ENCODE data around the gene C2orf81. TPM values are rescaled to one million over a fixed set of nuclear protein-coding genes. Genes with fewer than 3 reads are reported as not detected.

Gene C2orf81
- total RNA-seq, 1 experiment from 2014 or later: 0.43 TPM

- DNase-seq: no peak
- no peak overlapping the region for H3K27ac ChIP-seq
- H3K4me3 ChIP-seq: no peak overlapping the region
These were observed 45.6 kb downstream of the C2orf81 start for GRCh38 chr2:74375838-74376237.

GRCh38 chr2:74374509-74375205 lies 46.8 kb downstream of the C2orf81 start:
- H3K27me3 ChIP-seq: no peaks in the 10 kb centered on the region
- no peak for DNase-seq
- H3K27ac ChIP-seq: no peak overlapping the region
- H3K4me1 ChIP-seq: no peaks in the 10 kb centered on the region
- H3K36me3 ChIP-seq: peaks cover 17% of the 10 kb centered on the region
- no peaks in the 10 kb centered on the region for H3K9me3 ChIP-seq (replicated peaks)
- H3K4me3 ChIP-seq: no peak overlapping the region

More at GRCh38 chr2:74375838-74376237, 45.6 kb downstream of the C2orf81 start:
- Histone ChIP-seq H3K27me3 (no peaks in the 10 kb centered on the region), H3K4me1 (no peaks in the 10 kb centered on the region; the same call in 1 of the 2 replicates), H3K36me3 (peaks cover 9% of the 10 kb centered on the region), H3K9me3 (replicated peaks) (no peaks in the 10 kb centered on the region)

GRCh38 chr2:74373985-74374384 lies 47.4 kb downstream of the C2orf81 start:
- H3K27me3 ChIP-seq: no peaks in the 10 kb centered on the region
- H3K4me1 ChIP-seq: no peaks in the 10 kb centered on the region
- no peak for DNase-seq
- H3K9me3 ChIP-seq (replicated peaks): no peaks in the 10 kb centered on the region
- peaks cover 22% of the 10 kb centered on the region for H3K36me3 ChIP-seq
- no peak overlapping the region for H3K27ac ChIP-seq
- no peak overlapping the region for H3K4me3 ChIP-seq

- H3K9me3 ChIP-seq (replicated peaks): no peaks in the 10 kb centered on the region
- H3K27me3 ChIP-seq: no peaks in the 10 kb centered on the region
- H3K4me3 ChIP-seq: no peak overlapping the region
- no peaks in the 10 kb centered on the region for H3K4me1 ChIP-seq
- peak in 1 of 2 experiments; percentile 22 for DNase-seq
- H3K27ac ChIP-seq: no peak overlapping the region
- peaks cover 30% of the 10 kb centered on the region for H3K36me3 ChIP-seq
These were observed 48.2 kb downstream of the C2orf81 start for GRCh38 chr2:74373221-74373676.

GRCh38 chr2:74372674-74373073 lies 48.7 kb downstream of the C2orf81 start:
- DNase-seq: no peak
- no peaks in the 10 kb centered on the region for H3K27me3 ChIP-seq
- peaks cover 34% of the 10 kb centered on the region for H3K36me3 ChIP-seq
- no peaks in the 10 kb centered on the region for H3K9me3 ChIP-seq (replicated peaks)
- no peak overlapping the region for H3K27ac ChIP-seq
- no peak overlapping the region for H3K4me3 ChIP-seq
- no peaks in the 10 kb centered on the region for H3K4me1 ChIP-seq

- H3K27ac ChIP-seq: no peak overlapping the region
- no peaks in the 10 kb centered on the region for H3K9me3 ChIP-seq (replicated peaks)
- no peak overlapping the region for H3K4me3 ChIP-seq
- no peak for DNase-seq
- peaks cover 38% of the 10 kb centered on the region for H3K36me3 ChIP-seq
- no peaks in the 10 kb centered on the region for H3K4me1 ChIP-seq
- no peaks in the 10 kb centered on the region for H3K27me3 ChIP-seq
These were observed 50.0 kb downstream of the C2orf81 start for GRCh38 chr2:74371421-74371820.

GRCh38 chr2:74369976-74370375 lies 51.4 kb downstream of the C2orf81 start:
- no peak for DNase-seq
- H3K4me1 ChIP-seq: no peaks in the 10 kb centered on the region
- H3K9me3 ChIP-seq (replicated peaks): no peaks in the 10 kb centered on the region
- H3K4me3 ChIP-seq: no peak overlapping the region
- H3K36me3 ChIP-seq: peaks cover 47% of the 10 kb centered on the region
- no peak overlapping the region for H3K27ac ChIP-seq
- no peaks in the 10 kb centered on the region for H3K27me3 ChIP-seq

GRCh38 chr2:74368499-74368898 lies 52.9 kb downstream of the C2orf81 start:
- DNase-seq: no peak
- Histone ChIP-seq H3K36me3 (peaks cover 59% of the 10 kb centered on the region), H3K4me3 (no peak overlapping the region), H3K27ac (no peak overlapping the region), H3K4me1 (no peaks in the 10 kb centered on the region), H3K9me3 (replicated peaks) (no peaks in the 10 kb centered on the region), H3K27me3 (no peaks in the 10 kb centered on the region)

- H3K4me3 ChIP-seq: no peak overlapping the region
- no peaks in the 10 kb centered on the region for H3K4me1 ChIP-seq
- H3K36me3 ChIP-seq: peaks cover 63% of the 10 kb centered on the region
- no peaks in the 10 kb centered on the region for H3K9me3 ChIP-seq (replicated peaks)
- no peak overlapping the region for H3K27ac ChIP-seq
- H3K27me3 ChIP-seq: no peaks in the 10 kb centered on the region
- no peak for DNase-seq
These were observed 53.6 kb downstream of the C2orf81 start for GRCh38 chr2:74367789-74368188.

- Histone ChIP-seq H3K4me3 (no peak overlapping the region), H3K36me3 (peaks cover 69% of the 10 kb centered on the region), H3K27me3 (no peaks in the 10 kb centered on the region), H3K4me1 (no peaks in the 10 kb centered on the region), H3K27ac (no peak overlapping the region), H3K9me3 (replicated peaks) (no peaks in the 10 kb centered on the region)
- DNase-seq: no peak
These were observed 55.4 kb downstream of the C2orf81 start for GRCh38 chr2:74366036-74366435.

GRCh38 chr2:74364533-74365505 lies 56.6 kb downstream of the C2orf81 start:
- no peak for DNase-seq

More at GRCh38 chr2:74364533-74365505, 56.6 kb downstream of the C2orf81 start:
- Histone ChIP-seq H3K9me3 (replicated peaks) (no peaks in the 10 kb centered on the region), H3K36me3 (peaks cover 63% of the 10 kb centered on the region), H3K27me3 (no peaks in the 10 kb centered on the region), H3K27ac (no peak overlapping the region), H3K4me3 (no peak overlapping the region), H3K4me1 (no peaks in the 10 kb centered on the region)

Other genes starting within 250 kb of the C2orf81 start
- 175 and 185 TPM in 2 replicates for gene MOB1A, start 242.7 kb downstream of the C2orf81 start, total RNA-seq (2014; rRNA removed; shearing (Covaris generic))
- 210 and 236 TPM in 2 replicates for gene MTHFD2, start 223.0 kb downstream of the C2orf81 start, total RNA-seq (2014; rRNA removed; shearing (Covaris generic))
- gene SLC4A5, start 78.2 kb downstream of the C2orf81 start, total RNA-seq (2014; rRNA removed; shearing (Covaris generic)): 0.08 TPM in 1 of 2 replicates, not detected in the other
- gene DCTN1, start 41.3 kb downstream of the C2orf81 start, total RNA-seq (2014; rRNA removed; shearing (Covaris generic)): 113 TPM in 2 replicates
- gene WDR54, start 111 bp upstream of the C2orf81 start, total RNA-seq (2014; rRNA removed; shearing (Covaris generic)): 28.3 and 33.1 TPM in 2 replicates
- 47.4 and 50.4 TPM in 2 replicates for gene RTKN, start 20.3 kb upstream of the C2orf81 start, total RNA-seq (2014; rRNA removed; shearing (Covaris generic))
- 9.0 and 14.2 TPM in 2 replicates for gene INO80B, start 33.5 kb upstream of the C2orf81 start, total RNA-seq (2014; rRNA removed; shearing (Covaris generic))
- 40.7 and 40.8 TPM in 2 replicates for gene WBP1, start 36.8 kb upstream of the C2orf81 start, total RNA-seq (2014; rRNA removed; shearing (Covaris generic))
- gene MOGS, start 43.8 kb upstream of the C2orf81 start, total RNA-seq (2014; rRNA removed; shearing (Covaris generic)): 51.7 and 52.8 TPM in 2 replicates
- 49.6 and 62.0 TPM in 2 replicates for gene MRPL53, start 51.1 kb upstream of the C2orf81 start, total RNA-seq (2014; rRNA removed; shearing (Covaris generic))
- gene CCDC142, start 61.4 kb upstream of the C2orf81 start, total RNA-seq (2014; rRNA removed; shearing (Covaris generic)): 22.0 and 24.0 TPM in 2 replicates
- 14.9 and 21.0 TPM in 2 replicates for gene TTC31, start 61.5 kb upstream of the C2orf81 start, total RNA-seq (2014; rRNA removed; shearing (Covaris generic))
- gene LBX2, start 78.0 kb upstream of the C2orf81 start, total RNA-seq (2014; rRNA removed; shearing (Covaris generic)): 0.58 and 1.3 TPM in 2 replicates
- 23.8 and 30.5 TPM in 2 replicates for gene PCGF1, start 86.1 kb upstream of the C2orf81 start, total RNA-seq (2014; rRNA removed; shearing (Covaris generic))
- not detected in 2 replicates for gene TLX2, start 92.8 kb upstream of the C2orf81 start, total RNA-seq (2014; rRNA removed; shearing (Covaris generic))
- gene DQX1, start 104.6 kb upstream of the C2orf81 start, total RNA-seq (2014; rRNA removed; shearing (Covaris generic)): 0.30 and 0.61 TPM in 2 replicates
- 125 and 132 TPM in 2 replicates for gene AUP1, start 108.1 kb upstream of the C2orf81 start, total RNA-seq (2014; rRNA removed; shearing (Covaris generic))
- 42.6 and 46.3 TPM in 2 replicates for gene HTRA2, start 108.3 kb upstream of the C2orf81 start, total RNA-seq (2014; rRNA removed; shearing (Covaris generic))
- 16.8 and 19.0 TPM in 2 replicates for gene LOXL3, start 132.3 kb upstream of the C2orf81 start, total RNA-seq (2014; rRNA removed; shearing (Covaris generic))
- 1.7 and 4.4 TPM in 2 replicates for gene DOK1, start 133.1 kb upstream of the C2orf81 start, total RNA-seq (2014; rRNA removed; shearing (Covaris generic))
- not detected in 2 replicates for gene M1AP, start 226.7 kb upstream of the C2orf81 start, total RNA-seq (2014; rRNA removed; shearing (Covaris generic))
- gene SEMA4F, start 232.6 kb upstream of the C2orf81 start, total RNA-seq (2014; rRNA removed; shearing (Covaris generic)): 3.9 and 5.6 TPM in 2 replicates

Data from SJCRH30 (cell line).